NB4 (cell line): ENCODE measurements around the gene RUBCN.

Experiments
- POLR2A ChIP-seq: IDR thresholded peaks from 2 replicates; pipeline ENCODE4 v1.6.1; 2011; ENCODE audit warnings: mild to moderate bottlenecking; ENCODE audit not compliant: insufficient read length; ENCODE audit errors: extremely low read depth
- TF ChIP-seq, protein P1 (sequence below): IDR thresholded peaks from one replicate; pipeline ENCODE4 v1.5.1; 2012; ENCODE audit warnings: low read depth, low read length

GRCh38 chr3:197675951-197676350 lies 60.8 kb downstream of the RUBCN start:
- TF ChIP-seq, protein P1, sequence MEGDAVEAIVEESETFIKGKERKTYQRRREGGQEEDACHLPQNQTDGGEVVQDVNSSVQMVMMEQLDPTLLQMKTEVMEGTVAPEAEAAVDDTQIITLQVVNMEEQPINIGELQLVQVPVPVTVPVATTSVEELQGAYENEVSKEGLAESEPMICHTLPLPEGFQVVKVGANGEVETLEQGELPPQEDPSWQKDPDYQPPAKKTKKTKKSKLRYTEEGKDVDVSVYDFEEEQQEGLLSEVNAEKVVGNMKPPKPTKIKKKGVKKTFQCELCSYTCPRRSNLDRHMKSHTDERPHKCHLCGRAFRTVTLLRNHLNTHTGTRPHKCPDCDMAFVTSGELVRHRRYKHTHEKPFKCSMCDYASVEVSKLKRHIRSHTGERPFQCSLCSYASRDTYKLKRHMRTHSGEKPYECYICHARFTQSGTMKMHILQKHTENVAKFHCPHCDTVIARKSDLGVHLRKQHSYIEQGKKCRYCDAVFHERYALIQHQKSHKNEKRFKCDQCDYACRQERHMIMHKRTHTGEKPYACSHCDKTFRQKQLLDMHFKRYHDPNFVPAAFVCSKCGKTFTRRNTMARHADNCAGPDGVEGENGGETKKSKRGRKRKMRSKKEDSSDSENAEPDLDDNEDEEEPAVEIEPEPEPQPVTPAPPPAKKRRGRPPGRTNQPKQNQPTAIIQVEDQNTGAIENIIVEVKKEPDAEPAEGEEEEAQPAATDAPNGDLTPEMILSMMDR: no peak
- no peak for TF ChIP-seq POLR2A
